ENCODE data around the gene TMEM131L.

TMEM131L gene

DNA sequence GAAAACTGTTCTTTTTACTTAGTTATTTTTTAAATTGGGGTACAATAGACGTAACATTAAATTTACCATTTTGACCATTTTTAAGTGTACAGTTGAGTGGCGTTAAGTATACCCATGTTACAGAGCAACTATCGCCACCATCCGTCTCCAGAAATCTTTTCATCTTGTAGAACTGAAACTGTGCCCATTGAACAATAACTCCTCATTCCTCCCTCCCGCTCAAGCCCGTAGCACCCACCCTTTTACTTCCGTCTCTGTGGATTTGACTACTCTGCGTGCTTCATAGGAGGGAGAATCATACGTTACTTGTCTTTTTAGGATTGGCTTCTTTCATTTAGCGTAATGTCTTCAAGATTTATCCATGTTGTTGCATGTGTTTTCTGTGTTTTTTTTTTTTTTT lies 55.3 kb downstream of the TMEM131L start:
- no peak for DNase-seq (ENCODE audit: low read depth)

DNA sequence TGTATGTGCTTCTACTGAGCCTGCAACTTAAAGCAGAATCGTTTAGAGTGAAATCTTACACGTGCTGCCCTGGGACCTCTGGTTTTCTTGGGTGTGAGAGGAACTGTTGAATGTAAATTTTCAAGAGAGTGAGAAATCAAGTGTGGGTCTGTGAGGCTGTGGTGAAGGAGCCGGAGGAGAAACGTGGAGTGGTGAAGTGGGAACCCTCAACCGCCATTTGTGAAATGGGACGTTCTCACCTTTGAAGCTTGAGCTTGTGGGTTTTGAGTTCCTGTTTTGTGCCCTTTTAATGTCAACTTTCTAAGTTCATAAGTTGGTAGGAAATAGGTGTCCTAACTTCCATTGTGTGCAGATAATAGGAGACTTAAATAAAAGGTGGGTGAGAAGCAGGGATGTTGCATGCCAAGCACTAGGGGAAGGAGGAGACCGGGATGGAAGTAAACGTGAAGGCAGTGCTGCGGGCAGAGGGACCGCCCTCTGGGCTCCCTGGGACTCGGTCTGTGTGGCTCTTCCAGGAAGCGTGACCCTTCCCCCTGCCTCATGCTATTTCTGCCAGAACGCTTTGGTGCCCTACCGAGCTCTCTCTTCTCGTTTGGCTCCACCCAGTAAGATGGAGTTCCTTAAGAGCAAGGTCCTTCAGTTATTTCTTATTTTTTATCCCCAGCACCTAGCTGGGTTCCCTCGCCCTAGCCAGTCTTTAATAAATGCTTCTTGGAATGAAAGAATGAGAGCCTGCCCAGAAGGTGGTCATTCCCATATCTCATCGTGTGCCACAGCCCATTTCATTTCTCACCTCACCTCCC lies 56.0 kb downstream of the TMEM131L start:
- no peak for DNase-seq (ENCODE audit: low read depth)

DNA sequence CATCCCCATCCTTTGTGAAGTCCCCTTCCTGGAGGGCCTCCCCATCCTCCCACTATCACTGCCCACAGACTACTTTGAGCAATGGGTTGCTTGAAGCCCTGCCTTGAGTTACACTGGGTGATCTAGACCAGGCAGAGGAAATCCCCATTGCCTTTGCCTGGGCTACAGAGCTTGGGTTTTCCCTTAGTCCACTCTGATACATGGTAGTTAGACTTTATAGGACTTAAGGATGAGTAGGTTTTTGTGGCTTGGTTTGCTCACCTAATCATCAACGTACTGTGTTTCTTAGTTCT lies 56.6 kb downstream of the TMEM131L start:
- DNase-seq (ENCODE audit: low read depth), result no peak

DNA sequence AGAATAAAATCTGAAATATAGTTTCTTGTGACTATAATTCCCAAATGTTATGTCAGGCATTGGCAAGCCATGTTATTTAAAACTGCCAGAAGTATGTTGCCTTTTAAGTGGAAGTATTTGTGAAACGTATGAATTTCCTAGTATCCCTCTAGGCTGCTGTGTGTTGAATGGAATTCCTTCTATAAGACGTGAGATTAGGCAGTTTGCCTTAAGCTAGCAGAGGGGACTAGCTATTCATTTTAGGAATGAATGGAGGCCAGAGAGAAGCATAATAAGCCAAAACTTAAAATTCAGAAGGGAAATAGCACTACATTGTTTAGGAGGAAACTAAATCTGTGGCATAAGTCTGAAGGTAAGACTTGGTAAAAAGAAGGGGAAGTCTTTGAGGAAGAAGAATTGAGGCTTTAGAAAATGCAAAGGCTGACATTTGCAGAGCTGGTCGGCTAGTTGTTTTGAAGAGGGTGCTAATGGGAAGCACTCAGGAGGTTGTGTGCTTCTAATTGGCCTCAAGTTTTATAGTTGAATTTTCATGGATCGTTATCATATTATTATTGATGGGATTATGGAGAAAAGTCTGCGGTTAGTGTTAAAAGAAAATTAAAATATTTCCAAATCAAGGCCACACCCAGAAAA lies 57.1 kb downstream of the TMEM131L start:
- DNase-seq (ENCODE audit: low read depth), result no peak

- DNase-seq (ENCODE audit: low read depth), result no peak
Observed at GRCh38 chr4:153523941-153524386, 57.8 kb downstream of the TMEM131L start.

- no peak for DNase-seq (ENCODE audit: low read depth)
Observed at GRCh38 chr4:153524682-153525081, 58.5 kb downstream of the TMEM131L start.

- no peak for DNase-seq (ENCODE audit: low read depth)
Observed at GRCh38 chr4:153527690-153528089, 61.5 kb downstream of the TMEM131L start.

DNA sequence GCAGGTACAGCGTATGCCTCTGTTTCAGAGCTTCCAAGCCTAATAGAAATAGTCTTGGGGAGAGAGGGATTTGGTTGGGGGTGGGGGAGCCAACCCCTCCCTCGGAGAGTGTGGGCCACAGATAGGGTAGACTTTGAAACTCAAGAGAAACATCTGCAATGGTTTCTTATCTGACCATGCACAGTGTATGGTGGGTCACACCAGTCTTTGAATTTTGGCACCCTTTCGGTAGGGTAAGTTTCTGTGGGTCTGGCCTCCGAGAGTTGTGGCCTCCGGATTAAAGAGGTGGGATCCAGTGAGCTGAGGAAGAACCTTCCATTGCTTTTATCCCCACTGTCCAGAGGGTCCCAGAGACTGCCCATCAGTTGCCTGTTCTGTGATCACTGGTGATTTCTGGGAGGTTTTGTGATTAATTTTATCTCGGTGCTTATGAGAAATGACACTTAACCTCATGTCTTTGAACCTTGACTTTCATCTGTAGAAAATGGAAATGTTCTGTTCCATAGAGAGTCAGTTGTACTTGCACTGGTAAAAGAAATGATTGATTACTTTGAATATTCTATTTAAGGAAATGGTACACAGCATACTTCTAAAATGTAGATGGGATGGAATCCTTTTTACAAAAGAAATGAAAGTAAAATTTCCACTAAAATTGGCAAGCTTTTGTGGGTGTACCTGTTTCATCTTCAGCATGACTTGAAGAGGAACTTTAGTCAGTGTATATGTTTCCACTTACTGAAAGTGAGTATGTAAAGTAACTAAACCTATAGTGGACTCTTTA lies 62.7 kb downstream of the TMEM131L start:
- no peak for DNase-seq (ENCODE audit: low read depth)

GRCh38 chr4:153529646-153530045 lies 63.5 kb downstream of the TMEM131L start:
- no peak for DNase-seq (ENCODE audit: low read depth)

DNA sequence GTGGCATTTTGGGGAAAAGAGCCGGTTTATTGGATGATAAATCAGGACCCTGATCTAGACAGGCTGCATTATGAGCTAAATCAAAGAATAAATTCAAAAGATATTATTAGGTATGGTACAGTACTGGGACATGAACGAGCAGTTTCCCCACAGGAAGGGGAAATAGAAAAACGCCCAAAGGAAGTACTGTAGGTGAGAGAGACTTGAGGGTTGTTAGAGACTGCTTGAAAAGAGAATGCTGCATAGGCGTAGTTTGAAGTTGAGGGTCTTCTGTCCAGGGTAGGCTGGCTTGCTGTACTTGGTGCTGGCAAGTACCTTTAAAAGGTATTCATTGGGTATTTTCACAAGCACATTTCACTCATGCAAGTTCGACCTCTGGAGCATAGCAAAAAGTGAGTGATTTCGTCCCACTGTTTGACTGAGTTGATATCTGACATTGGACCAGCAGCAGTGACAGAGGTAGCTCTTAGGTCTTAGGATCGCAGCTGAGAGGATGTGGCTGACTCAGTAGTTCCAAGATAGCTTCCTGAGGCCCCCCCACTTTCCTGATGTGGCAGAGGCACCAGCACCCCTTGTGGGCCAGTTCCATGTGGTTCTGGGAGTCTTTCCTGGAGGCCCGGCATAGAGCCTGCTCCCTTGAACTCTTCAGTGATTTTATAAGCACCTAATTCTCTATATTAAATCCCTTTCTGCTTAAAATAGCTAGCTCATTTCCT lies 64.3 kb downstream of the TMEM131L start:
- no peak for DNase-seq (ENCODE audit: low read depth)

DNA sequence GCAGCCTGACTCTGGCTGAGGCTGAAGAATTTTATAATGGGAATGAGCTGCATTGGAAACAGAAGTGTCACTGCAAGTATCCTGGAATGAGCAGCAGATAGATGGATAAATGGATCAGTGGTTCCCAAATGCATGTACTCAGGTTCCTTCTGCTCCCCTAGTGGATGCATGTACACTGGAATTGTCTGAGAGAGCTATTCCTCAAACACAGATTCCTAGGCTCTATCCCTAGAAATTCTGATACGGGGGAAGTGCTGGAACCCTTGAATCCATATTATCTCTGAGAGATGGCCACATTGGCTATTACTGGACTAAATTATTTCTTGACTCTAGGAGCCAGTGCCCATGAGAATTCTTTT lies 64.8 kb downstream of the TMEM131L start:
- DNase-seq (ENCODE audit: low read depth), result no peak

DNA sequence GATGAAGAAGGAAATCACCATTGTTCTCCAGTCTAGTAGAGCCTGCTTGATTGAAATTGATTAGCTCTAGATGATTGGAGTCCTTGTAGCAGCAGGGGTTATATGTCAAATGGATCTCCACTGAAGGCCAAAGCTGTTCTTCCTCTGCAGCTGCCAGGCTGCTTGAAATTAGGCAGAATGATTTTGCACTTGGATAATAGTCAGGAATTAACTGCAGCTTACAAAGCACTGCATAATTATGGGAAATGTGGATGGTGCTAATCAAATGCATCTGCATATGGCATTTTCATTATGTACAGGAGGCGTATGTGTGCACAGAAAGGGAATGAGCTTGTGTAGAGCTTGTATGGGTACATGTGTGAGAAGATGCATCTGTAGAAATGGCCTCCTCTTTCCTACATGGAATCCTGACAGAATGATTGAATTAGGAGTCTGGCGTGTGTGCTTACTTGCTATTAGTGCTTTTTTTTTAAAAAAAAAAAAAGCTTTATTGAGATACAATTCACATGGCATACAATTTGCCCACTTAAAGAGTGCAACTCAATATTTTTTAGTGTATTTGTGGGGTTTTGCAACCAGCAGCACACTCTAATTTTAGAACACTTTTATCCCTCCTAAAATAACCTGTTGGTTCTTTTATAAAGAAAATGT lies 65.9 kb downstream of the TMEM131L start:
- DNase-seq (ENCODE audit: low read depth), result no peak

- no peak for DNase-seq (ENCODE audit: low read depth)
Observed at GRCh38 chr4:153532636-153533035, 66.5 kb downstream of the TMEM131L start.

DNA sequence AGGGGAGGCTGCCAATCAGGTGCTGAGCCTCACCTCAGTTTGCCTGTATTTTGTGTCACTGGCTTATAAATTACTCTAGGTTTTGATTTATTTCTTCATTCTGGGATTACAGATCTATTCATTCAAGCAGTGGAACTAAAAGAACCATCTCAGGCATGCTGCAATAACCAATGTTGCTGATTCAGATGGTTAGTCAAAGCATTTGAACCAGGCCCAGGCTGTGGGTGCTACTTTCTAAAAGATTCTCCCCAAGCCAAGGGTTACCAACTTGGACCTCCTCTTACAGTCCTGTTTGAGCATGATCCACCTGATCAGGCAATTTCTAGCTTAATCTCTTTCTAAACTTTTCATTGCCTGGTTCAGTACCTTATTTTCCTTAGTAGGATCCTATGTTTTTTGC lies 67.2 kb downstream of the TMEM131L start:
- no peak for DNase-seq (ENCODE audit: low read depth)

- DNase-seq (ENCODE audit: low read depth), result no peak
Observed at GRCh38 chr4:153534792-153535629, 68.9 kb downstream of the TMEM131L start.

- DNase-seq (ENCODE audit: low read depth), result peak; percentile 41
Observed at GRCh38 chr4:153535772-153536513, 69.8 kb downstream of the TMEM131L start.

- DNase-seq (ENCODE audit: low read depth), result no peak
Observed at GRCh38 chr4:153537493-153537960, 71.4 kb downstream of the TMEM131L start.

- DNase-seq (ENCODE audit: low read depth), result no peak
Observed at GRCh38 chr4:153538487-153539357, 72.6 kb downstream of the TMEM131L start.

- no peak for DNase-seq (ENCODE audit: low read depth)
Observed at GRCh38 chr4:153539422-153539821, 73.3 kb downstream of the TMEM131L start.
